GM15510 (cell line): ENCODE results near the gene NUP210L.

Experiments
- POLR2A ChIP-seq: IDR thresholded peaks from 3 replicates; pipeline ENCODE4 v1.6.1; 2011; ENCODE audit warnings: borderline replicate concordance; ENCODE audit not compliant: insufficient read length; ENCODE audit errors: extremely low read depth

The NUP210L gene

DNA sequence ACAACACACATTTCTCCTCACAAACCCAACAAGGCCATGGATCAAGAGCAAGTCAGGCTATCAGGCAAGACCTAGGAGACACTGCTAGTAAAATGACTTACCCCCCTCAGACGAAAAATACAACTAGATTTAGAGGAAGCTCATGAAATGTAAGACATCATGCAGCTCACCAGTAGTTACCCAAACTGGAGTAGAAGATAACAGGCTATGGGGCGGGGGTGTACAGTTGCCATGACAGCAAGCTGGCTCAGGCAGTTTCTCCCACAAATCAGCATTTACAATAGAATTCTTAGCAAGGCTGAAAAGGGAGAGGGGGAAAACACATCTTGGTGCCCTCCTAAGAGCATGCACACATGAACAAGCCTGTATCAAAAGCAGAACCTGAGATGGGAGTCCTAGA lies 23.1 kb upstream of the NUP210L start:
- no peak for TF ChIP-seq POLR2A

DNA sequence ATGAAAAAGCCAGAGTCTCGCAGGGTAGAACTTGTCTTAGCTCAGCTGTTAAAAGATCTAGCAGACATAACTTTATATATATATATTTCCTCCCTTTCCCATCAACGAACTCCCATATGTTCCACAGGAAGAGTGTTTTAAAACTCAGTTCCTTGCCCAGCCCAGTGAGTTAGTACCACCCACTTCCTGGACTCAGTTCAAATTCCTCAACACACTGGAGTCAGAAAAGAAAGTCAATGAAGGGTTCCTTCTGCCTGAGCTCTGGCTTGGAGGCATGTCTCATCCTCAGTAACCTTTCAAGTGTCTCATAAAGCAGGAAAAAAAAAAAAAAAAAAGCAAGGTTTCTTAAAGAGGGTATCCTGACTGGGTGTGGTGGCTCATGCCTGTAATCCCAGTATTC lies 21.5 kb upstream of the NUP210L start:
- TF ChIP-seq POLR2A, result no peak

DNA sequence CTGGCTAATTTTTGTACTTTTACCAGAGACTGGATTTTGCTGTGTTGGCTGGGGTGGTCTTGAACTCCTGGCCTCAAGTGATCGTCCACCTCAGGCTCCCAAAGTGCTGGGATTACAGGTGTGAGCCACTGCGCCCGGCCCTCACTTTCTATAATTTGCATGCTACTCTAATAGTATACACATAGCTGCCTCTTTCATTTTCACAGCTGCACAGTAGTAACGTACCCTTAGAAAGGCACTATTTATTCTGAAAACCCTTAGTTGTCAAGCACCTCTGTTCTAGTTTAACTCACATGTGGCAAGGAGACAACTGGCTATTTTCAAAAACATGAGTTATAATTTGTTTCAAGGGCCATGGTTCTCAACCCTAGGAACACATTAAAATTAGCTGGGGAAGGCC lies 19.8 kb upstream of the NUP210L start:
- no peak for TF ChIP-seq POLR2A

DNA sequence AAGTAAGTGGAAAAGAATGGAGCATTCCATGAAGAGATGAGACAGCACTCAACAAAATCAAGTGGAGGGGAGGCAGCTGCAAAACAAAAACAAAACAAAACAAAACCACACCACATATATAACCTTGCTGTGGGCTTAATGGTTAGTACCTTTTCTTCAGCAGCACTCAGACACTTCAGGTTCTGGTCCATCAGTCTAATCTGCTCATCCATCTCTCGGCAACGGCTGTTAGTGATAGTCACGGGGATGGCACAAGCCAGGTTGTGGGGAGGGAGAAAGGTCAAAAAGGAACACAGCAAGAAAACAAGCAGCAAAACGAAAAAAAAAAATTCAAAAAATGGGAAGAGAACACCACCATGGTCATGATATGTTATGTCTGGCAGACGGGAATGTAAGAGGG lies 17.0 kb upstream of the NUP210L start:
- TF ChIP-seq POLR2A, result no peak

DNA sequence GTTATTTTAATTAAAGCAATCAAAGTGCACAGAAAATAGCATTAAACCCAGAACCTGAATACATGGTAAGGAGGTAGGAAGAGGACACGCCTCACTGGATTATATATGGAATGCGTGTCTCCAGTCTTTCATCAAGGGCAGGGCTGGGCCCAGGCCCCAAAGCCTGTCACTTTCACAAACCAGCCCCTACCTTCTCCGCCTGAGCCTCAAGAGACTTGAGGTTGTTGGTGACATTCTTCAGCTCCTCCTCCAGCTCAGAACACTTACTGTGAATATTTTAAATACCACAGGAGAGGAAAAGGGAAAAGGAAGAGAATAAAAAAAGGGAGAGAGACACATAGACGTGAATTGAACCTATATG lies 16.3 kb upstream of the NUP210L start:
- TF ChIP-seq POLR2A, result no peak

DNA sequence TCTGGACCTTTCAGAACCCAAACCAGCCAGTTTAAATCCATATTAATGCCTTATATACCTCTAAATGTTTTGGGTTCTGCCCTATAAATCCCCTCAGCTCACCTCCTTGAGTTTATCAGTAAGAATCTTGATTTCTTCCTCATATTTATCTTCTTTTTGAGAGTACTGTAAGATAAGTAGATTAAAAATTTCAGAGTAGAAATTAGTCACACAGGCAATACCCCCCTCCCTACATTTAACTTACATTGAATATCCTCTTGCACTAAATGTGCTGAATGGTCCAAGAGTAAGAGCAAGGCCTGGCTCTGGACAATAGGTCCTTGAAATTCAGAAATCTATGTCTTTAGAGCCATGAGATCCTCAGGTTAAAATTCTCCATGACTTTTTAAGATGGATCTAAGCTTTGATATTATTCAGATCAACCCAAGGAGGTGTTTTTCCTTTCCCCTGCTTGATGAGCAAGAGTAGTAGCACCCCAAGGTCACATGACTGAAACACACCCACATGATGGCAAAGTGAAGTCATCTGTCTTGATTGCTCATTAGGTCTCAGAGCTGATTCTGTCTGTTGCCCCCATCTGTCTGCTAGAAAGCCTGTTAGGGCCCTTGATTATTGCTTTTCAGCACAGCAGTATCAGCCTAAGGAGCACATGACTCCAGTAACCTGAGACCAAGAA lies 15.8 kb upstream of the NUP210L start:
- TF ChIP-seq POLR2A, result no peak

DNA sequence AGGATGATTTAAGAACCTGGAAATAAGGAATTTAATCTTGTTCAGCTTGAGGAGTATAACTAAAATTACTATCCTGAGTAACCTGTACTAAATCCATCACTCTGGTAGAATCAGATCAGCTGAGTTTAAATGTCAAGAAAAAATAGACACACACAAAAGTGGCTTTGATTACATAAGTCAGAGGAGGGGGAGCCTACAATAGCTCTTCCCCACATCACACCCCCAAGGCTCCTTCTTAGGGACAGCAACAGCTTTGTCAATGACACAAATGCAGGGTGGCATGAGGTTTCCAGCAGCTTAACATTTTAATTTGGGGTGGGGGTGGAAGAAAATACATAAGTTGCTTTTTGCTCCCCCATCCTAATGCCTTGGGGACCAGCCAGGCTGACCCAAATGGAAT lies 12.6 kb upstream of the NUP210L start:
- TF ChIP-seq POLR2A, result no peak

DNA sequence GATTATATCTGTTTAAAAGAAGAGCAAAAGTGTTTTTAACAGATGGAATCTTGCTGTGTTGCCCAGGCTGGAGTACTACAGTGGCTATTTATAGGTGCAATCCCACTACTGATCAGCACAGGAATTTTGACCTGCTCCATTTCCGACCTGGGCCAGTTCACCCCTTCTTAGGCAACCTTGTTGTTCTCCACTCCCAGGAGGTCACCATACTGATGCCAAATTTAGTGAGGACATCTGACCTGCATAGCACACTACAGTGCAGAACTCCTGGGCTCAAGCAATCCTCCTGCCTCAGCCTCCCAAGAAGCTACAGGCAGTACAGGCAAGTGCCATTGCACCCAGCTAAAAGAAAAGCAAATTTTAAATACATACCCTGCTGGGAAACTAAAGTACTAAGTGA lies 11.3 kb upstream of the NUP210L start:
- no peak for TF ChIP-seq POLR2A

DNA sequence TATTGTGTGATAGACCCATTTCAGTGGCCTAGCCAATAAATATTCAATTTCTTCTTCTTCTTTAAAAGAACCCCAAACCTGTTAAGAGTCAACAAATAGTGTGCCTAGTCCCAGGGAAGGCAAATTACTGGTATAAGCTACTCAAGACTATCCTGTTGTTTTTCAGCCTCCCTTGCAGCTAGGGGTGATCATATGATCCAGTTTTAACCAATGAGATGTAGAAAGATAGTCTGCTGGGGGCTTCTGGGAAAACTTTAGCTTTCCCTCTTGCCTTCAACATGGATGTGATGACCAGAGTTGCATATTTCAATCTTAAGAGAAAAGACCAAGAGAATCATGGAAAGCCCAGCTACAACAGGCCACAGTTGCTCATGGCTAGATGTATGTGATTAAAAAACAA lies 4.7 kb upstream of the NUP210L start:
- no peak for TF ChIP-seq POLR2A

DNA sequence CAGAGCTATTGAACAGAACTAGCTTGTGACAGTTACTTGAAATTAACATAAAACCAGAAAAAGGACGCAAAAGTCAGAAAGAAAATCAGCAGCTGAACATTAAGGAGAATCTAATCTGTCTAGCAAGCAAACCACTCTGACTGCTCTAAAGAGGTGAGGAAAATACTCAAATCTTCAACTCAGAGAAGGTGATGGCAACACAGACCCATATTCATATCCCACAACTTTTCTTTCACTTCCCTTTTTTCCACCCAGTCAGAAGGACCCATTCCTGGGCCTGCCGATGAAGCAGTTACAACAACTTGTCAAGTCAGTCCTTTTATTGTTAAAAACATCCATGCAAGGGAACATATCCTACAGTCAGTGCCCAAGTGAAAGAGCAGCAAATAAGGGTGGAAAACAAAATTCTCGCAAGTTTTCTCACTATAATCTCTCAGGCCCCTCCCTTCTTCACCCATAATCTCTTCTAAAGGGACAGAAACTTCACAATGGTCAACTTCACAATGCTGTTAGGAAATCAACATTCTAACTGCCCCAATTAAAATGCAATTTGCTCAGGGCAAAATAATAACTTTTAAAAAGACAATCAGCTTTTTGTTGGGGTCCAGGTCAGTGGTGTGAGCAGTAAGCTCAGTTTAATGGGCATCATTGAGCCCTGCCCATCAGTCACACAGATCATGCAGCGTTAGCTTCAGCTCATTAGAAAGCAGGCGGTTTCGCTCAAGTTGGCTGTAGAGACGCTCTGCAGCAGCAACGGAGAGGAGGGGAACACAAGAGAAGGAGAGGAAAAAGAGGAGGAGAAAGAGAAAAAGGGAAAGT lies 3.6 kb upstream of the NUP210L start:
- no peak for TF ChIP-seq POLR2A

DNA sequence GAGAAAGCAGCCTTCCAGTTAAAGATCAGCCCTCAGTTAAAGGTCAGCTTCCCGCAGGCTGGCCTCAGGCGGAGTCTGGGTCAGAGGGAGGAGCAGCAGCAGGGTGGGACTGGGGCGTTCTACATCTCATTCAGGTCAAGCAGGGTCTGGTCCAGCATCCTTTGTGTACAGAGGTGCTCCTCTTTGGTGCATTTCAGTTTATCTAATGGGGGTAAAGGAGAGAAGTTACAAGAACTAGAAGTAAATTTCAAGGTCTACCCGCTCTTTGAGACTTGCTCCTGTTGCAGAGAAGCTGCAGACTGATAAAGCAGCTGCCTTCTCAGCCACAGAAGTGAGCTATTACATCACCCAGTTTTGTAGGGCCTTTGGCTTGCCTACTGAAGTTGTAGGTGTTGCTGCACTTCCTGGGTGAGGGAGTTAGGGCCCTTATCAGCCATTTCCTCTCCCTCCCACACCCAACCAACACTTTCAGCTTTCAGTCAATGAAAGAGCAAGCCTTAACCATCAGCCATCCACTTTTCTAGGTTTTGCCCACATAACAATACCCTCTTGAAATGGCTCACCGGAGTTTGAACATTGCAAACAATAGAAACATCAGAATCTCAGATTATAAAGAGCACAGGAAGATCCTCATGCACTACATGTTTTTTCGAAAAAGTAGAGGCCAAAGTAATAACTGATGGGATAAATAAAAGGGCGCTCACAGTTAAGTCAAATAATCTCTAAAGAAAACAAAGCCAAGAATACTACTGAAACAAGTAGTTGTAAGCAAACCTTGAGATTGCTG lies 2.8 kb upstream of the NUP210L start:
- TF ChIP-seq POLR2A, result no peak

DNA sequence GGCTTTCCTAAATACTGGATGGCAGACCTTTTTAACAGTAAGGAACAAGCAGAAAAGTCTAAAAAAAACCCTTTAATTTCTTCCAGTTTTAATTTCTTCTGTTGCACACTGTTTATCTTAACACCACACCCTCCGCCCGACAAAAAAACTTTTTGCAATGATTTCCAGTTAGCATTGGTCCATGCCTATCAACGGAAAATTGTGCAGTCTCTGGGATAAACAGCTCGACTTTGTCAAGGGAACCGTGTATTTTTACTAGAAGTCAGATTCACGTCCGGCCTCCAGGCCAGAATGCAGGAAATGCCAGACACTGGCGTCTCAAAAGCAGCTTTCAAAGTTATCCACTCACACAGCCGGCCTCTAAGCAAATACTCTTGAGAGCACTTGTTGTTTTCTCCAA lies 378 bp upstream of the NUP210L start:
- no peak for TF ChIP-seq POLR2A

DNA sequence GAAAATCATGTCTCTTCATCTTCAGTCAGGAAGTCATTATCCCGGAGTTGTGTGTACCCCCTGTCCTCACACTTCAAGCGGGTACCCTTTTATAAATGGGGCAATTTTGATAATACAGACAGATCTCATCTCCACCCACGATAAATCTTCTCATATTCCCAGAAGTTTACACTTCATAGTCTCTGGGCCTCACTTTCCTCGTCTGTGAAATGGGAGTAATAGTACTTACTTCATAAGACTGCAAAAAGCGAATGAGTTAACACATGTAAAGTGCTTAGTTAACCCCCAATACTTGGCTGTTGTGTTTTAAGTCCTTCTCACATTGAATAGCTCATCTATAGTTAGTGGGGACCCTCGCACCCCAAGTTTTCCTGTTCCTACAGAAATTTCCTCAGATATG lies 820 bp downstream of the NUP210L start:
- TF ChIP-seq POLR2A, result no peak

DNA sequence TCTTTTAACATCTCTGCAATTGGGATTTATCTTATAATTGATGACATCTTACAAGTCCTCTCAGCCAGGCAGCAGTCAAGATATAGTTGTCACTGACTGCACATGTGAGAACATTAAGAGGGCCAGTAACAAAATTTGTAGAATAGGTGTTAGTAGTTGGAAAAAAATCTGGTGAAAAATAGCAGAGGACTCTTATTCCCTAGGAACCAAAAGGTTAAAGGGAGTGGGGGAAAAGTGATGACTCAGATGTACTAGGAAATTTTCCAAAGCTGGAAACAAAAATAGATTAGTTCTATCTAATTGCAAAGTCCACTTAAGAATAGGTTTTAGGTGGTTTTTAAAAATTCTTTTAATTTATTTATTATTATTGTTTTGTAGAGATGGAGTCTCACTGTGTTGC lies 3.6 kb downstream of the NUP210L start:
- no peak for TF ChIP-seq POLR2A

DNA sequence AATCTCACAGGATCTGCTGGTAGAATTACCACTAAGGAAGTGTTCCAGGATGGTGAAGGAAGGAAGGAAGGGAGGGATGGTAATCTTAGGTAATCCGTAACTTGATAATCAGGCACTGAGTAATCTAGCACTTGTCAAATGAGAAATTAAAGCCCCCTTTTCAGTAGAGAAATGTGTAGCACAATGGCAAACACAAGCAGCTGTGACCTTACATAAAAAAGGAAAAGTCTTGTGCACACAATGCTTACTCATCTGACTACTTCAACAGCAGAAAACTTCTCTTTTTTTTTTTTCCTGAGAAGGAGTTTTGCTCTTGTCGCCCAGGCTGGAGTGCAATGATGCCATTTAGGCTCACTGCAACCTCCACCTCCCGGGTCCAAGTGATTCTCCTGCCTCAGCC lies 6.1 kb downstream of the NUP210L start:
- TF ChIP-seq POLR2A, result no peak
